Liver (tissue), 9 donors: Measurements from ENCODE around the gene SIRPD. TPM values are rescaled to one million over a fixed set of nuclear protein-coding genes. Genes with fewer than 3 reads are reported as not detected.
A peak's percentile ranks its signal among the peaks of the same experiment; 100 is the strongest.
"Not testable (repeated sequence)": the region's sequence is repeated elsewhere in the genome, so short reads cannot be mapped to it uniquely, and the experiment has no call there.

Experiments used
- DNase-seq: peaks from one replicate; pipeline ENCODE4 v3.0.0-alpha.2; 2017; ENCODE audit warnings: low spot score
- H3K27ac ChIP-seq, 2 donors: one replicate each; pipeline ENCODE4 v1.7.0; 2013; ENCODE audit warnings: inconsistent platforms in 2 of 2, low read length in 2 of 2, control low read depth in 1 of 2, low read depth in 1 of 2, mild to moderate bottlenecking in 1 of 2
- H3K27me3 ChIP-seq, 4 donors: one replicate each; pipeline versions ENCODE4 v1.6.1 to v1.7.0; 2013; ENCODE audit warnings: low read length in 3 of 4, inconsistent platforms in 1 of 4, mild to moderate bottlenecking in 1 of 4, moderate library complexity in 1 of 4; ENCODE audit not compliant: control insufficient read depth in 4 of 4, insufficient read depth in 4 of 4
- H3K36me3 ChIP-seq, 4 donors: one replicate each; pipeline versions ENCODE4 v1.6.1 to v1.7.0; 2013; ENCODE audit warnings: low read length in 3 of 4, mild to moderate bottlenecking in 3 of 4, low read depth in 1 of 4, moderate library complexity in 1 of 4; ENCODE audit not compliant: control insufficient read depth in 4 of 4, insufficient read depth in 3 of 4
- H3K4me1 ChIP-seq, 4 donors: one replicate each; pipeline versions ENCODE4 v1.6.1 to v1.7.0; 2013; ENCODE audit warnings: low read length in 3 of 4, mild to moderate bottlenecking in 3 of 4, moderate library complexity in 1 of 4; ENCODE audit not compliant: control insufficient read depth in 4 of 4, insufficient read depth in 4 of 4
- H3K4me3 ChIP-seq, 3 donors: one replicate each; pipeline versions ENCODE4 v1.6.1 to v1.7.0; 2013; ENCODE audit warnings: low read length in 3 of 3, control low read depth in 1 of 3, low read depth in 1 of 3, mild to moderate bottlenecking in 1 of 3
- H3K9ac ChIP-seq, 2 donors: one replicate each; pipeline ENCODE4 v1.7.0; 2013; ENCODE audit warnings: low read length in 2 of 2, mild to moderate bottlenecking in 2 of 2, moderate library complexity in 2 of 2, control low read depth in 1 of 2, low read depth in 1 of 2
- H3K9me3 ChIP-seq, 4 donors: one replicate each; pipeline versions ENCODE4 v1.6.1 to v1.7.0; 2013; ENCODE audit warnings: low read length in 3 of 4; ENCODE audit not compliant: control insufficient read depth in 4 of 4
- EGR1 ChIP-seq, 2 donors: IDR thresholded peaks; 2 replicates each; pipeline ENCODE4 v1.6.1; 2016 to 2018; ENCODE audit warnings: antibody characterized with exemption in 2 of 2, low read depth in 2 of 2
- FOXA1 ChIP-seq: IDR thresholded peaks from 2 replicates; pipeline ENCODE4 v1.6.1; 2016; ENCODE audit warnings: antibody characterized with exemption
- FOXA2 ChIP-seq: IDR thresholded peaks from 2 replicates; pipeline ENCODE4 v1.6.1; 2016; ENCODE audit warnings: antibody characterized with exemption
- GABPA ChIP-seq, 2 donors: IDR thresholded peaks in 1 of 2; conservative IDR thresholded peaks in 1 of 2; 2 replicates each; pipeline ENCODE4 v1.6.1; 2016; ENCODE audit warnings: antibody characterized with exemption in 2 of 2, mild to moderate bottlenecking in 1 of 2, moderate library complexity in 1 of 2
- HNF4A ChIP-seq, 2 donors: conservative IDR thresholded peaks; 2 replicates each; pipeline ENCODE4 v1.6.1; 2016; ENCODE audit warnings: antibody characterized with exemption in 2 of 2, mild to moderate bottlenecking in 2 of 2
- HNF4G ChIP-seq: IDR thresholded peaks from 2 replicates; pipeline ENCODE4 v1.6.1; 2016; ENCODE audit warnings: antibody characterized with exemption
- JUND ChIP-seq, 2 donors: IDR thresholded peaks; 2 replicates each; pipeline ENCODE4 v1.6.1; 2016; ENCODE audit warnings: antibody characterized with exemption in 2 of 2
- NR2F2 ChIP-seq: IDR thresholded peaks from 2 replicates; pipeline ENCODE4 v1.6.1; 2016; ENCODE audit warnings: antibody characterized with exemption
- RAD21 ChIP-seq, 2 donors: IDR thresholded peaks; 2 replicates each; pipeline ENCODE4 v1.6.1; 2016; ENCODE audit warnings: antibody characterized with exemption in 2 of 2, mild to moderate bottlenecking in 2 of 2
- RXRA ChIP-seq, 2 donors: IDR thresholded peaks; 2 replicates each; pipeline ENCODE4 v1.6.1; 2017 to 2018; ENCODE audit warnings: antibody characterized with exemption in 2 of 2, mild to moderate bottlenecking in 1 of 2
- TAF1 ChIP-seq: conservative IDR thresholded peaks from 2 replicates; pipeline ENCODE4 v1.6.1; 2016; ENCODE audit warnings: antibody characterized with exemption, mild to moderate bottlenecking
- YY1 ChIP-seq: IDR thresholded peaks from 2 replicates; pipeline ENCODE4 v1.6.1; 2016; ENCODE audit warnings: antibody characterized with exemption, mild to moderate bottlenecking
- WGBS: extraction: QIAGEN DNeasy Blood & Tissue Kit; methylation state at CpG from one replicate; pipeline ENCODE4 v1.1.7; 2013; 5-methylcytosine and 5-hydroxymethylcytosine counted together
- polyA plus RNA-seq, 2 donors: library from polyadenylated mRNA; stranded (reverse) in 1 of 2; unstranded in 1 of 2; fragments of 200-250 nt in 1 of 2; fragments of >200 nt in 1 of 2; fragmentation: Nextera tagmentation in 1 of 2; extraction: Ambion mirVana in 1 of 2; gene quantifications; one replicate each; pipeline versions ENCODE4 v1.2.1 to v1.2.3, GENCODE V29; 2013 to 2015
- total RNA-seq, 2 donors: library from RNA; depleted of rRNA; stranded (reverse); fragments of >200 nt; gene quantifications; one replicate each; pipeline ENCODE4 v1.2.3, GENCODE V29; 2014
- TF ChIP-seq, protein P1 (sequence below): IDR thresholded peaks from 2 replicates; pipeline ENCODE4 v1.6.1; 2016; ENCODE audit warnings: antibody characterized with exemption
- TF ChIP-seq, protein P2 (sequence below): IDR thresholded peaks from 2 replicates; pipeline ENCODE4 v1.6.1; 2016; ENCODE audit warnings: antibody characterized with exemption
- TF ChIP-seq, protein P3 (sequence below): IDR thresholded peaks from 2 replicates; pipeline ENCODE4 v1.6.1; 2016; ENCODE audit warnings: antibody characterized with exemption
- donor health status: healthy.
- donor health status: healthy.
- donor health status: healthy.
- donor health status: healthy.
- donor health status: healthy.

Gene SIRPD
- total and polyA plus RNA-seq, 4 donors: 1.1 TPM; not detected in 3

DNA sequence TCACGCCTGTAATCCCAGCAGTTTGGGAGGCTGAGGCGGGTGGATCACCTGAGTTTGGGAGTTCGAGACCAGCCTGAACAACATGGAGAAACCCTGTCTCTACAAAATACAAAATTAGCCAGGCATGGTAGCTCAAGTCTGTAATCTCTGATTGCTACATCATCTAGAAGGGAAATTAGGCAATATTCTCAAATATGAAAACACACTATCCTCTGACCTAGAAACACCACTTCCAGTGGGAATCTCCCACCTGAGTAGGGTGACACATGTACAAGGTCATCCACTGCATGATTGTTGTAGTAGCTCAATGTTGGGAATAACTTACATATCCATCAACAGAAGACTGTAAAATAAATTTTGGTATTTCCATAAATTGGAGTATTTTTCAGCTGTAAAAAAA lies 19.1 kb upstream of the SIRPD start (continued):
- TF ChIP-seq, protein P1, sequence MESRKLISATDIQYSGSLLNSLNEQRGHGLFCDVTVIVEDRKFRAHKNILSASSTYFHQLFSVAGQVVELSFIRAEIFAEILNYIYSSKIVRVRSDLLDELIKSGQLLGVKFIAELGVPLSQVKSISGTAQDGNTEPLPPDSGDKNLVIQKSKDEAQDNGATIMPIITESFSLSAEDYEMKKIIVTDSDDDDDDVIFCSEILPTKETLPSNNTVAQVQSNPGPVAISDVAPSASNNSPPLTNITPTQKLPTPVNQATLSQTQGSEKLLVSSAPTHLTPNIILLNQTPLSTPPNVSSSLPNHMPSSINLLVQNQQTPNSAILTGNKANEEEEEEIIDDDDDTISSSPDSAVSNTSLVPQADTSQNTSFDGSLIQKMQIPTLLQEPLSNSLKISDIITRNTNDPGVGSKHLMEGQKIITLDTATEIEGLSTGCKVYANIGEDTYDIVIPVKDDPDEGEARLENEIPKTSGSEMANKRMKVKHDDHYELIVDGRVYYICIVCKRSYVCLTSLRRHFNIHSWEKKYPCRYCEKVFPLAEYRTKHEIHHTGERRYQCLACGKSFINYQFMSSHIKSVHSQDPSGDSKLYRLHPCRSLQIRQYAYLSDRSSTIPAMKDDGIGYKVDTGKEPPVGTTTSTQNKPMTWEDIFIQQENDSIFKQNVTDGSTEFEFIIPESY: no peak
- TF ChIP-seq, protein P2, sequence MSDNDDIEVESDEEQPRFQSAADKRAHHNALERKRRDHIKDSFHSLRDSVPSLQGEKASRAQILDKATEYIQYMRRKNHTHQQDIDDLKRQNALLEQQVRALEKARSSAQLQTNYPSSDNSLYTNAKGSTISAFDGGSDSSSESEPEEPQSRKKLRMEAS: no peak
- no peak for TF ChIP-seq HNF4A (conservative IDR thresholded peaks at IDR 0.05)
- no peak for TF ChIP-seq RXRA (IDR thresholded peaks at IDR 0.05)

GRCh38 chr20:1576003-1576402 lies 18.5 kb upstream of the SIRPD start:
- H3K4me1 ChIP-seq, H3K9ac ChIP-seq, H3K9me3 ChIP-seq, DNase-seq, H3K36me3 ChIP-seq, H3K4me3 ChIP-seq, H3K27me3 ChIP-seq, H3K27ac ChIP-seq: not testable (repeated sequence)
- no CpG with 5 or more reads among the region's 1 CpG for WGBS

DNA sequence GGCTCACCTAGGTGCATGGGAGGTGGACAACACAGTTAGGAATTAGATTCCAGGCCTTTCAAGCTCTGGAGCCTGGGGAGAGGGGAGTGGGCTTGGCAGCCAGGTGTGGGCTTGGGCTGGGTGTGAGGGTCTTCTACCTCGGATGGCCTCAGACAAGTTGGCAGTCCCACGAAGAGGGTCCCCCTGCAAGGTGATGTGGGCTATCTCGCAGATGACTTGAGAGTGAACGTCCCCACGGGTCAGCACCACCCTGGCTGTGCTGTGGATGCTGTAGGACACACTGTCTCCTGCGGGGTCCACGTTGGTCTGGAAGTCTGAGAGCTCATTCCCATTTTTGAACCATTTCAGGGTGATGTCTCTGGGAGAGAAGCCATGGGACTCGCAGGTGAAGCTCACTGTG lies 14.1 kb upstream of the SIRPD start:
- H3K27me3 ChIP-seq, H3K36me3 ChIP-seq, DNase-seq, H3K4me3 ChIP-seq, H3K27ac ChIP-seq, H3K9me3 ChIP-seq, H3K9ac ChIP-seq, H3K4me1 ChIP-seq: not testable (repeated sequence)
- 84% methylated on average over 8 of the region's 8 CpGs for WGBS

GRCh38 chr20:1569415-1569881 lies 11.9 kb upstream of the SIRPD start:
- Histone ChIP-seq H3K27me3 (peaks cover 0 to 2% (median 0%) of the 10 kb centered on the region in 4 donors), H3K36me3 (no peaks in the 10 kb centered on the region), H3K9ac (no peak overlapping the region), H3K4me1 (no peaks in the 10 kb centered on the region), H3K27ac (peak overlapping the region in 1 of 2 donors; percentile 31), H3K4me3 (no peak overlapping the region), H3K9me3 (no peaks in the 10 kb centered on the region)
- DNase-seq: no peak
- TF ChIP-seq EGR1 (IDR thresholded peaks at IDR 0.05; ENCODE audit: low read depth in 2 of 2) (no peak), GABPA (IDR thresholded peaks at IDR 0.05 in 1 of 2, conservative IDR thresholded peaks at IDR 0.05 in 1 of 2) (no peak), HNF4G (no peak), FOXA2 (no peak), YY1 (no peak), JUND (IDR thresholded peaks at IDR 0.05) (no peak), RAD21 (IDR thresholded peaks at IDR 0.05) (no peak), TAF1 (no peak), FOXA1 (no peak), NR2F2 (no peak), HNF4A (conservative IDR thresholded peaks at IDR 0.05) (no peak)
- TF ChIP-seq, protein P3, sequence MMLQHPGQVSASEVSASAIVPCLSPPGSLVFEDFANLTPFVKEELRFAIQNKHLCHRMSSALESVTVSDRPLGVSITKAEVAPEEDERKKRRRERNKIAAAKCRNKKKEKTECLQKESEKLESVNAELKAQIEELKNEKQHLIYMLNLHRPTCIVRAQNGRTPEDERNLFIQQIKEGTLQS: no peak
- WGBS: 71% methylated on average over 7 of the region's 7 CpGs
